Keratinocyte (primary cell): ENCODE data around the gene DTD1. TPM values are rescaled to one million over a fixed set of nuclear protein-coding genes. Genes with fewer than 3 reads are reported as not detected.

Experiments
- DNase-seq: peaks from one replicate; pipeline ENCODE4 v3.0.0-alpha.2; 2011; ENCODE audit warnings: low read depth, missing footprints, low spot score
- FAIRE-seq: peaks from 2 replicates; lab custom pipeline; 2011; peaks lifted over from hg19 to GRCh38; lab: Jason Lieb, UNC
- H2AFZ ChIP-seq: 2 replicates; pipeline ENCODE4 v1.6.0; 2012; ENCODE audit warnings: low read length, control low read depth, inconsistent platforms; ENCODE audit not compliant: control insufficient read depth
- H3K27ac ChIP-seq: 2 replicates; pipeline ENCODE4 v1.5.1; 2011; ENCODE audit warnings: low read length; ENCODE audit not compliant: control insufficient read depth, insufficient read depth
- H3K27me3 ChIP-seq: 3 replicates; pipeline ENCODE4 v1.6.0; 2011; ENCODE audit warnings: low read length; ENCODE audit not compliant: control insufficient read depth, insufficient read depth; ENCODE audit errors: extremely low read depth
- H3K36me3 ChIP-seq, 2 experiments: 2 replicates in 1 of 2; 3 replicates in 1 of 2; pipeline ENCODE4 v1.5.1; 2011; ENCODE audit warnings: low read length in 2 of 2, mild to moderate bottlenecking in 1 of 2; ENCODE audit not compliant: control insufficient read depth in 2 of 2, insufficient read depth in 2 of 2; ENCODE audit errors: extremely low read depth in 1 of 2
- H3K4me1 ChIP-seq: 3 replicates; pipeline ENCODE4 v1.5.1; 2011; ENCODE audit warnings: low read length; ENCODE audit not compliant: control insufficient read depth, insufficient read depth; ENCODE audit errors: extremely low read depth
- H3K4me2 ChIP-seq: 3 replicates; pipeline ENCODE4 v1.6.0; 2011; ENCODE audit warnings: low read depth, low read length; ENCODE audit not compliant: control insufficient read depth, insufficient read depth; ENCODE audit errors: extremely low read depth
- H3K4me3 ChIP-seq, 3 experiments: fragments of 200-600 bp in 1 of 3; sonication (generic) in 1 of 3; 2 replicates in 2 of 3; 3 replicates in 1 of 3; pipeline ENCODE4 v1.5.1; 2011 to 2016; ENCODE audit warnings: low read length in 3 of 3, mild to moderate bottlenecking in 3 of 3, control low read depth in 2 of 3, inconsistent platforms in 1 of 3, low read depth in 1 of 3, mixed read lengths in 1 of 3, mixed run types in 1 of 3, moderate library complexity in 1 of 3; ENCODE audit not compliant: control insufficient read depth in 2 of 3, insufficient read depth in 2 of 3; ENCODE audit errors: extremely low read depth in 1 of 3
- H3K79me2 ChIP-seq: 2 replicates; pipeline ENCODE4 v1.6.0; 2012; ENCODE audit warnings: low read length; ENCODE audit not compliant: control insufficient read depth, insufficient read depth
- H3K9ac ChIP-seq: 3 replicates; pipeline ENCODE4 v1.6.0; 2011; ENCODE audit warnings: low read length; ENCODE audit not compliant: control insufficient read depth, insufficient read depth; ENCODE audit errors: extremely low read depth
- H3K9me1 ChIP-seq: 3 replicates; pipeline ENCODE4 v1.6.0; 2011; ENCODE audit warnings: low read length; ENCODE audit not compliant: control insufficient read depth, insufficient read depth; ENCODE audit errors: extremely low read depth
- H3K9me3 ChIP-seq: 2 replicates; pipeline ENCODE4 v1.5.1; 2012; ENCODE audit warnings: low read depth, low read length; ENCODE audit not compliant: control insufficient read depth
- H4K20me1 ChIP-seq: 3 replicates; pipeline ENCODE4 v1.6.0; 2011; ENCODE audit warnings: low read length; ENCODE audit not compliant: control insufficient read depth, insufficient read depth; ENCODE audit errors: extremely low read depth
- CTCF ChIP-seq, 3 experiments: IDR thresholded peaks in 1 of 3; conservative IDR thresholded peaks in 1 of 3; optimal IDR thresholded peaks in 1 of 3; 2 replicates in 2 of 3; 3 replicates in 1 of 3; pipeline versions ENCODE3 to v1.5.1; 2011; ENCODE audit warnings: low read length in 3 of 3, mild to moderate bottlenecking in 3 of 3, moderate library complexity in 2 of 3, control low read depth in 1 of 3, inconsistent platforms in 1 of 3; ENCODE audit not compliant: insufficient read depth in 2 of 3; ENCODE audit errors: extremely low read depth in 1 of 3
- EZH2 ChIP-seq: IDR thresholded peaks from one replicate; pipeline ENCODE4 v1.6.1; 2012; ENCODE audit warnings: inconsistent platforms, mild to moderate bottlenecking, low read length, moderate library complexity
- dilution Hi-C: fragments of 300-500 bp; cut with MboI; formaldehyde crosslinking; loops from one replicate; pipeline ENCODE4 v1.7.0; 2020; ENCODE audit warnings: low sequenced_read_pairs; ENCODE audit not compliant: extremely low pct_ligation_motif_present
- polyA plus RNA-seq, 5 experiments: library from polyadenylated mRNA; depleted of rRNA in 3 of 5; stranded (reverse) in 3 of 5; stranded (forward) in 1 of 5; unstranded in 1 of 5; fragments of >200 nt; gene quantifications; 1 replicate in 1 of 5; 2 replicates in 3 of 5; 3 replicates in 1 of 5; pipeline versions ENCODE4 v1.2.1 to v1.2.3, GENCODE V29; 2011 to 2012; ENCODE audit warnings: missing spikeins in 2 of 5, low read depth in 1 of 5, low replicate concordance in 1 of 5

The DTD1 gene
- polyA plus RNA-seq, 1 donor (not counting 4 experiments of a cell fraction or from before 2014, with no cell fraction given) = 68.3 TPM

GRCh38 chr20:18553746-18554145, 34.1 kb upstream of the DTD1 start:
- FAIRE-seq = no peak
- H3K4me1 ChIP-seq = no peaks in the 10 kb centered on the region
- no peaks in the 10 kb centered on the region for H3K27me3 ChIP-seq

GRCh38 chr20:18566892-18567738, 20.7 kb upstream of the DTD1 start, which contains the start of gene SMIM26:
Gene SMIM26 (plus strand): TSS chr20:18567432. CDS start chr20:18567479, 47 bp downstream.
- peak within 1 kb of the TSS; percentile 94 for H3K27ac ChIP-seq
- H3K9ac ChIP-seq = peak within 1 kb of the TSS; percentile 96
- H3K4me3 ChIP-seq = peak within 1 kb of the TSS; percentile 61 to 79 (median 76)
- DNase-seq (peak; percentile 52), FAIRE-seq (peak; percentile 78)
- peaks cover 16% of the 10 kb centered on the region for H3K79me2 ChIP-seq
- dilution Hi-C loops = no loop called here
- TF ChIP-seq CTCF (optimal IDR thresholded peaks at IDR 0.05 in 1 of 3, IDR thresholded peaks at IDR 0.05 in 1 of 3, conservative IDR thresholded peaks at IDR 0.05 in 1 of 3; ENCODE audit: extremely low read depth in 1 of 3, insufficient read depth in 2 of 3, low read length in 3 of 3) (no peak), EZH2 (no peak)
- no peaks in the 10 kb centered on the region for H4K20me1 ChIP-seq
- H3K27me3 ChIP-seq = no peaks in the 10 kb centered on the region
- peak within 1 kb of the TSS; percentile 99 for H2AFZ ChIP-seq
- peaks cover 3 to 4% of the 10 kb centered on the region in 2 experiments for H3K36me3 ChIP-seq
- H3K4me1 ChIP-seq = peaks cover 3% of the 10 kb centered on the region
- no peaks in the 10 kb centered on the region for H3K9me3 ChIP-seq
- peak within 1 kb of the TSS; percentile 82 for H3K4me2 ChIP-seq
- H3K9me1 ChIP-seq = no peaks in the 10 kb centered on the region

More at GRCh38 chr20:18553746-18554145, 34.1 kb upstream of the DTD1 start:
- H3K9me1 ChIP-seq = no peaks in the 10 kb centered on the region
- no peaks in the 10 kb centered on the region for H3K9me3 ChIP-seq
- H2AFZ ChIP-seq = no peak overlapping the region
- H4K20me1 ChIP-seq = no peaks in the 10 kb centered on the region
- no peak for TF ChIP-seq CTCF (optimal IDR thresholded peaks at IDR 0.05 in 1 of 3, IDR thresholded peaks at IDR 0.05 in 1 of 3, conservative IDR thresholded peaks at IDR 0.05 in 1 of 3; ENCODE audit: extremely low read depth in 1 of 3, insufficient read depth in 2 of 3, low read length in 3 of 3)
- no peak overlapping the region for H3K9ac ChIP-seq
- DNase-seq = no peak
- peaks cover 18 to 20% of the 10 kb centered on the region in 2 experiments for H3K36me3 ChIP-seq
- no peaks in the 10 kb centered on the region for H3K79me2 ChIP-seq
- H3K4me2 ChIP-seq = no peak overlapping the region
- no peak overlapping the region for H3K4me3 ChIP-seq
- dilution Hi-C loops = no loop called here
- no peak overlapping the region for H3K27ac ChIP-seq
